NT2/D1 (cell line): ENCODE results near the gene TRIM71.

ENCODE experiments used
- DNase-seq: peaks from one replicate; pipeline ENCODE4 v3.0.0-alpha.2; 2011; ENCODE audit warnings: low read depth, low spot score
- H3K27me3 ChIP-seq: 2 replicates; pipeline ENCODE4 v1.6.0; 2011; ENCODE audit warnings: mild to moderate bottlenecking; ENCODE audit not compliant: insufficient read length, insufficient read depth
- H3K36me3 ChIP-seq: 2 replicates; pipeline ENCODE4 v1.6.1; 2011; ENCODE audit warnings: mild to moderate bottlenecking, low read length, mixed read lengths; ENCODE audit not compliant: insufficient read depth, insufficient read length
- H3K4me1 ChIP-seq: 2 replicates; pipeline ENCODE4 v1.5.1; 2011; ENCODE audit not compliant: insufficient read depth, insufficient read length
- H3K4me3 ChIP-seq: 2 replicates; pipeline ENCODE4 v1.5.1; 2011; ENCODE audit warnings: low read depth; ENCODE audit not compliant: insufficient read length
- H3K9ac ChIP-seq: 2 replicates; pipeline ENCODE4 v1.6.0; 2011; ENCODE audit warnings: low read depth; ENCODE audit not compliant: insufficient read length
- H3K9me3 ChIP-seq: 2 replicates; pipeline ENCODE4 v1.5.1; 2011; ENCODE audit warnings: mild to moderate bottlenecking, low read length; ENCODE audit not compliant: insufficient read depth
- SUZ12 ChIP-seq: IDR thresholded peaks from 2 replicates; pipeline ENCODE4 v1.6.1; 2011; ENCODE audit not compliant: insufficient read length, insufficient read depth; ENCODE audit errors: extremely low read depth
- YY1 ChIP-seq: IDR thresholded peaks from 2 replicates; pipeline ENCODE4 v1.6.1; 2011; ENCODE audit not compliant: insufficient read length, insufficient read depth
- ZNF274 ChIP-seq: IDR thresholded peaks from 2 replicates; pipeline ENCODE4 v1.6.1; 2011; ENCODE audit warnings: mild to moderate bottlenecking, low read depth, low read length

TRIM71 gene

DNA sequence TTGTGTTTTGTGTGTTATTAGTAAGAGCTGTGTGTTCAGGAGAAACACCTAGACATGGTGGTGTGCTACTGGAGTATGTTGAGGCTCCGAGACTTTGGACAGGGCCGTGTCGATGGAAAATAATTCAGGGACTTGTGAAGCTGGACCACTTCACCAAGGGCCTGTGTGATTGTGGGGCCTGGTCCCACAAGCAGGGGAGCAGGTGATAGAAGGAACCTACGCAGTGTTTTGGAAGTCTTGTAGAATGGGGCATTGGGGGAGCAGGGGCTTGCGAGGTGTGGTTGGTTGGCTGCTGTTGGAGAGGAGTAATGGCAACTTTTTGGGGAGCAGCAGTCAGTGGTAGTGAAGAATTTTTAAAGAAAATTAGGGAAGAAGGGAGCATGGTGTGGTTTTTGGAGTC lies 48.7 kb downstream of the TRIM71 start:
- H3K4me1 ChIP-seq, result peaks cover 22% of the 10 kb centered on the region
- no peak overlapping the region for H3K9ac ChIP-seq
- TF ChIP-seq YY1, result no peak
- TF ChIP-seq ZNF274, result no peak
- no peak for TF ChIP-seq SUZ12
- no peaks in the 10 kb centered on the region for H3K9me3 ChIP-seq
- DNase-seq, result no peak
- H3K36me3 ChIP-seq, result peaks cover 5% of the 10 kb centered on the region
- H3K4me3 ChIP-seq, result no peak overlapping the region
- no peaks in the 10 kb centered on the region for H3K27me3 ChIP-seq

DNA sequence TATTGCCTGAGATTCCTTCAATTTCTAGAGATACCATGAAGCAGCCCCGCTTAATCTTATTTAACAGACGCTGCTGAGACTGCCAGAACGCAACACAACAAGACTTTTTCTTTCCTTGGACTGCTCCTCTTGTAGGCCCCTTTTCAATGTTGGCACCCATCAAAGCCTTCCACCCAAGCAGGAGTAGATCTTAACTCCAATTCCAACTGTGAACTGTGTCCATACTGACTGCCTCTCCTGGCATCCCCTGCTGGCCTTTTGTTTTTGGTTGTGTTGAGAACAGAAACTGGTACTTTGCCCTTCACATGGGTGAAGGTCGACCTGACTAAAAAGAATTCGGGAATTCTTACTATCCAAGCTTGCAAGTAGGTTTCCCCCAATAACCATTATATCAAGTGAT lies 50.2 kb downstream of the TRIM71 start:
- no peaks in the 10 kb centered on the region for H3K9me3 ChIP-seq
- H3K4me1 ChIP-seq, result peaks cover 28% of the 10 kb centered on the region
- no peak for TF ChIP-seq YY1
- no peak for TF ChIP-seq SUZ12
- TF ChIP-seq ZNF274, result no peak
- H3K4me3 ChIP-seq, result no peak overlapping the region
- H3K36me3 ChIP-seq, result peaks cover 7% of the 10 kb centered on the region
- no peaks in the 10 kb centered on the region for H3K27me3 ChIP-seq
- no peak for DNase-seq
- H3K9ac ChIP-seq, result no peak overlapping the region

DNA sequence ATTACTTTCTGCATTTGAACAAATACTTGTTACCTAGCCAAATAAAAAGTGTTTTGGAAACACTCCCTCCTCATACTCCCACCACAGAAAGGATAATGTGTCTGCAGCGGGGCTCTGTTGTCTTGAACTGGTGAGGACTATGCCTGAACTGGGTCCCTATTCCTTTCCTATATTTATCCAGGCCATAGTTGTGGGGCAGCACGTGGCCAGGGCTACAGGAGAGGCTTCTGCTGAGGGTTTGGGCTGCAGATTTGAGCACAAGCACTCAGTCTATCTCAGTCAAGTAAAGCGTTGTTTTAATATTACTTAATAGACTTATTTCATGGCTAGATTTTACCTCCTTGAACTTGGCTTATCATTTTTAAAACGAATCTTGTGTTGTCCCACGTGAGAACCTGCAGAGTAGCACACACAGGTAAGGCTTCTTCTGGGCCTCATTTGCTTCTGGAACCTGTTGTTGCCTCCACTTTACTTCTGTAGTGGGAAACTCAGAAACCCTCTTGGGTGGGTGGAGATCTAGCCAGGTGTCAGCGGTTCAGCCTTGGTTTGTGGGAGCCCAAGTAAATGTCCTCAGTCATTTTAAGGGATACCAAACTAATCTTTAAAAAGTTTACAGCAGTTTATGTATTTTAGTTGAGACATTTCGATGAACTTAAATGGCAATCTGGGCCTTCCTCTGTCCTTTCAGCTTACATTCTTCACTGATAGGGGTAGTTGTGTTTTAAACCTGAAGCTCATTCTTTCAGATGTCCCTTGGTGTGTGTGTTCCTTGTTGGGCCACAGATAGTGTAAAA lies 51.1 kb downstream of the TRIM71 start:
- TF ChIP-seq ZNF274 (no peak), YY1 (no peak), SUZ12 (no peak)
- peak overlapping the region; percentile 75 for H3K9ac ChIP-seq
- no peak for DNase-seq
- no peaks in the 10 kb centered on the region for H3K9me3 ChIP-seq
- peaks cover 28% of the 10 kb centered on the region for H3K4me1 ChIP-seq
- H3K4me3 ChIP-seq, result no peak overlapping the region
- peaks cover 13% of the 10 kb centered on the region for H3K36me3 ChIP-seq
- no peaks in the 10 kb centered on the region for H3K27me3 ChIP-seq

DNA sequence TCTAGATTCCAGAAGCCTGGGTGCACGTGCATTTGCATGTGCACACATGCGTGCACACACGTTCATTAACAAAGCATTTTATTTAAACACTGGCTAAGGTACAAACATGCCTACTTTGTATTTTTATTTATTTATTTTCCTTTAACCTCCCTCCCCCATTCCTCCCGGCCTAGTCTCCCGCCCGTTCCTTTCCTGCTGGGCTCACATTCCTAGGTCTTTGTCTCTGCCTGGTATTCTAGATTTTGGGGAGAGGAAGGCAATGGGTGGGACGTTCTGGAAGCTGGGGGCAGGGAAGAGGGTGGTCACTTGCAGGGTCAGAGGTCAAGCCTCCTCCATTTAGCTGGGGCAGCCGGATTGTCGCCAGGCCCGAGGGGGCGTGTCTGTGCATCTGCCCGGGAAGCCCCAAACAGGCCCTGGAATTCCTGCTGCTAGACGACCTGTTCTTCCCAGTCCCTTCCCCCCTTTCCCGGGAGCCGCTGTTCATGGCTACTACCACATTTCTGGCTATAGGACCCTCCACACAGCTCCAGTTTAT lies 51.8 kb downstream of the TRIM71 start:
- H3K4me1 ChIP-seq, result peaks cover 23% of the 10 kb centered on the region
- no peaks in the 10 kb centered on the region for H3K27me3 ChIP-seq
- H3K9me3 ChIP-seq, result no peaks in the 10 kb centered on the region
- H3K9ac ChIP-seq, result peak overlapping the region; percentile 75
- peaks cover 14% of the 10 kb centered on the region for H3K36me3 ChIP-seq
- peak overlapping the region; percentile 6 for H3K4me3 ChIP-seq
- TF ChIP-seq ZNF274 (no peak), YY1 (peak; percentile 17), SUZ12 (no peak)
- peak; percentile 97 for DNase-seq

DNA sequence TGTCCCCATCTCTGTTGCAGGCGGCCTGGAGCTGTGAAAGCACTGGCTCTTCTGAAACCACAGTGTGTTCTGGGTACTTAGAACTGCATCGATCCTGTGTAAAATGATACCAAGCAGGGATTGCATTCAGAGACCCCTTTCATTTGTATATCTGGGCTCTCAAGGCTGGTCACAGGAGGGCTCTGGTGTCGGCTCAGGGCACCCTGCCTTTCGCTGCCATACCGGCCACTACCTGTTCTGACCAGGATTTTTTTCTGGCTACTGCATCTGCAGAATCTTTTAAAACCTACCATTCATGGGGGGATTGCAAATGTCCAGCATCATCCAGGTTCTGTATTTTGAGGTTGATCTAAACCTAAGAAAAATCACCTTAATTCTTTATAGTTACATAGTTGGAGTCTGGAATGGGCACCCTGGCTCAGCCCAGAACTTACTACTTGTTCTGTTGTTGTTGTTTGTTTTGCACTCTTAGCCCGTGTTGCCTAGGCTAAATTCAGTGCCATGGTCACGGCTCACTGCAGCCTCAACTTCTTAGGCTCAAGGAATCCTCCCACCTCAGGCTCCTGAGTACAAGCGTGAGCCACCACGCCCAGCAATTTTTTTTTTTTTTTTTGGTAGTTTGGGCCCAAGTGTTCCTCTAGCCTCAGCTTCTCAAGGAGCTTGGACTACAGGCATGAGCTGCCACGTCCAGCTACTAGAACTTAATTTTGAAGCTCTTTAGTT lies 52.7 kb downstream of the TRIM71 start:
- Histone ChIP-seq H3K36me3 (peaks cover 15% of the 10 kb centered on the region), H3K9ac (peak overlapping the region; percentile 22), H3K27me3 (no peaks in the 10 kb centered on the region), H3K9me3 (no peaks in the 10 kb centered on the region), H3K4me3 (no peak overlapping the region), H3K4me1 (peaks cover 22% of the 10 kb centered on the region)
- DNase-seq, result no peak
- TF ChIP-seq ZNF274 (no peak), YY1 (no peak), SUZ12 (no peak)

DNA sequence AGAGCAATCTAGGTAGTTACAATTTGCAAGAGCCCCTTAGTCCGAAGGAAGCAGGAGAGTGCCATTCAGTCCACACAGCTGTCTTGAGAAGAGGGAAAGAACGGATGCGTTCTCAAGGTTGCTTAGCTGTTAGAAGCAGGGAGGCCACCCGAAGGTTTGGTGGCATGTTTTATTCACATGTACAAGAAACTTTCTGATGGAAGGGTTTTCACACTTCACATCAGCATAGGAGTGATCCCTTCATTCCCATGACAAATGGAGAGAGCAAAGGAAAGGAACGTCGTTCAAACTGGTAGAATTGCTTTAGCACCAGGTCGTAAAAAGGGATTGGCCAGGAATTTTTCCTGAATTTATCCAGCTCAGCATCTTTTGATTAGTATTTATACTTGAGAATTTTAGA lies 53.5 kb downstream of the TRIM71 start:
- Histone ChIP-seq H3K4me3 (no peak overlapping the region), H3K9me3 (no peaks in the 10 kb centered on the region), H3K9ac (no peak overlapping the region), H3K27me3 (no peaks in the 10 kb centered on the region), H3K36me3 (peaks cover 23% of the 10 kb centered on the region), H3K4me1 (peaks cover 22% of the 10 kb centered on the region)
- DNase-seq, result no peak
- no peak for TF ChIP-seq SUZ12
- TF ChIP-seq YY1, result no peak
